Right renal cortex interstitium (tissue), 3 donors: Measurements from ENCODE around the gene CD55. TPM values are rescaled to one million over a fixed set of nuclear protein-coding genes. Genes with fewer than 3 reads are reported as not detected.

Source experiments
- DNase-seq, 3 donors: peaks; one replicate each; pipeline ENCODE4 v3.0.0-alpha.2; 2013; ENCODE audit warnings: low read depth in 3 of 3, low spot score in 2 of 3
- polyA plus RNA-seq, 3 donors: library from polyadenylated mRNA; unstranded; fragments of 120-200 nt; gene quantifications; one replicate each; pipeline ENCODE4 v1.2.1, GENCODE V29; 2013; ENCODE audit not compliant: insufficient read length in 3 of 3

The CD55 gene
- 10 to 100 TPM; 65.3 to 66.7 (median 66.0) TPM for polyA plus RNA-seq

GRCh38 chr1:207321079-207321789 lies at the start of gene CD55:
CD55 (plus strand) TSS chr1:207321678; CDS start chr1:207321766, 88 bp downstream.
- DNase-seq: peak; percentile 77 to 82 (median 78)

- no peak for DNase-seq
These were observed 46.6 kb upstream of the CD55 start for GRCh38 chr1:207274882-207275281.

DNA sequence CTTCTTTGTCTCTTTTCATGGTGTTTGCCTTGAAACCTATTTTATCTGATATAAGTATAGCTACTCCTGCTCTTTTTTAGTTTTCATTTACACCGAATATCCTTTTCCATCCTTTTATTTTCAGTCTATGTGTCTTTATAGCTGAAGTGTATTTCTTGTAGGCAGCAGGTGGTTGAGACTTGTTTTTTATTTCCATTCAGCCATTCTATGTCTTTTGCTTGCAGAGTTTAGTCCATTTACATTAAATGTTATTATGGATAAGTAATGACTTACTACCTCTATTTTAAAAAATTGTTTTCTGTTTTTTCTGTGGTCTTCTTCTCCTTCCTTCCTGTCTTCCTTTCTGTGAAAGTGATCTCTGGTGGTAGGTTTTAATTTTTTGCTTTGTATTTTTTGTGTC lies 45.0 kb upstream of the CD55 start:
- DNase-seq: no peak

DNA sequence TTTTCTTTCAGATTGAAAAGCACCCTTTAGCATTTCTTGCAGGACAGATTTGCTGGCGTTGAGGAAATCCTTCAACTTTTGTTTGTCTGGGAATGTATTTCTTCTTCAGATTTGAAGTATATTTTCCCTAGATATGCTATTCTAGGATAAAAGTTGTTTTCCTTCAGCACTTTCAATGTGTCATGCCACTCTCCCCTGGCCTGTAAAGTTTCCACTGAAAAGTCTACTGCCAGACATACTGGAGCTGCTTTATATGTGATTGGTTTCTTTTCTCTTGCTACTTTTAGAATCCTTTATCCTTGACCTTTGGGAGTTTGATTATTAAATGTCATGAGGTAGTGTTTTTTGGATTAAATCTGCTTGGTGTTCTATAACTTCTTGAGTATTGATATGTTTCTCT lies 44.2 kb upstream of the CD55 start:
- no peak for DNase-seq

GRCh38 chr1:207279652-207280051 lies 41.8 kb upstream of the CD55 start:
- DNase-seq: no peak

DNA sequence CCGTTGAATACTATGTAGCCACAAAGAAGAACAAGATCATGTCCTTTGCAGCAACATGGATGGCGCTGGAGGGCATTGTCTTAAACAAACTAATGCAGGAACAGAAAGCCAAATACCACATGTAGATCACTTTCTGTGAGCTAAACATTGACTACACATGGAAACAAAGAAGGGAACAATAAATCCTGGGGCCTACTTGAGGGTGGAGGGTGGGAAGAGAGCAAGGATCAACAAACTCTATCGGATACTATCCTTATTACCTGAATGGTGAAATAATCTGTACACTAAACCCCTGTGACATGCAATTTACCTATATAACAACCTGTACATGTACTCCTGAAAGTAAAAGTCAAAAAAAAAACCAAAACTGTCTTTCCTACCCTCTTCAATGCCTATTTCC lies 40.8 kb upstream of the CD55 start:
- no peak for DNase-seq

- DNase-seq: no peak
These were observed 39.4 kb upstream of the CD55 start for GRCh38 chr1:207282058-207282457.

DNA sequence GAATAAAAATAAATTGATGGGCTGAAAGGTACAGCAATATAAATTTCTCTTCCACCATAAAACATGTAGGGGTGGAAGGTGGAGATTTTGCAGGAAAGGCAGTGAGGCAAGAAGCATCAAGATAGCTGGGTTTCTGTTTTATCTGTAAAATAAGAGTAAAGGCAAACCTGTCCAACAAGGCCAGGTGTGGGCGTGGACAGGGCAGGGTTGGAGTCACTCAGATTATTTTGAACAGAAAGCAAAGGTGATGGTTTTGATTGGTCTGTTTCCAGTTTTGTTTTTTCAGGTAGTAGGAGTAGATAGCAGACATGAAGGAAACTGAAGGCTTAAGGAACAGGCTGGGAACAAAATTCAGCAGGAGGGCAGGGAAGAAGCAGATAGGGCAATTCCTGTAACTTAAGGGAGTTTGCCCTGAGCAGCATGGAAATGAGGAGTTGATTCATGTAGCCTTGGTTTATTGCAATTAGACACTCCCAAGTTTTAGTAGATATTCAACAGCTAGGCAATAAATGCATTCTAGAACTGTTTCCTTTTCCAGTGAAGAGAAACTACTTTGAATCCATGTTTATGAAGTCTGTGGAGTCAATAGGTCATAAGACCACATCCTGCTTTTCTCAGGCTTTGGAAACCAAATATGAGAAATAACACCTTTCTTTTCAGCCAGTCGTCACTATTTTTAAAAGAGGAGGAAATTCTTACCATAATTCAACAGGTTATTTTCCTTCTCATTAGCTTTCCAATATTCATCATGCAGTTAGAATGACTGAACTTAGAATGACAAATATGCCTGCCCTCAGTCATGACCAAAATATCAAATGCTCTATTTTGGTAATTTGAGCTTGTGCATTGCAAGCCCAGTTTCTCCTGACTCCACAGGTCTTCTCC lies 38.7 kb upstream of the CD55 start:
- DNase-seq: no peak

GRCh38 chr1:207283421-207283820 lies 38.1 kb upstream of the CD55 start:
- no peak for DNase-seq

DNA sequence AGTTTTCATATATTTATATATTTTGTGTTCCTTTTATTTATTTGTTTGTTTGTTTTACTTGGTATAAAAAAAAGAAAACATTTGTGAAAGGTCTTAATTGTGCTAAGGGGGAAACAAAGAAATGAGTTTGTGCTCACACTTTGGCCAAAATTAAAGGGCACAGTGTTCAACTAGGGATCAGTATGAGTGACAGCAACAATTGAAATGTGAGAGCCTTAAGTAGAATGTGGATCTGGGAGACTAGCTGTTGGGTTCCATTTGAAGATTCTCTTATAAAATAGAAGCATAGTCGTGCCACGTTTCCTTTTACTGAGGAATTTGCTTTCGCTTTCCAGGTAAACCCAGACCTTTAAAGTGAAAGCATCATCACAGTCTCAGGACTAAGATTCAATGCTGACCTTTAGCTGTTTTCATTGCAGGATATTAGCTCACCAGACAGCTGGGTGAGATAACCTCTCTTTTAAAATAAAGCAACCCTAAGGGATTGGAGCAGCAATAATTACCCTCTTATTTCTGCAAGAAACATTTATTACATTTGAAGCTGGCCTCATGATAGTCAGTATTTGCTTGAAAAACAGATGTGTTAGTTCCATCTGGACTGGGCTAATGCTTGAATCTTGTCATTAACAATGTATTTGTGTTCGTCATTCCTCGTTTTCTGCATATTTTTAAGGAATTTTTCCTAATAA lies 37.1 kb upstream of the CD55 start:
- no peak for DNase-seq

DNA sequence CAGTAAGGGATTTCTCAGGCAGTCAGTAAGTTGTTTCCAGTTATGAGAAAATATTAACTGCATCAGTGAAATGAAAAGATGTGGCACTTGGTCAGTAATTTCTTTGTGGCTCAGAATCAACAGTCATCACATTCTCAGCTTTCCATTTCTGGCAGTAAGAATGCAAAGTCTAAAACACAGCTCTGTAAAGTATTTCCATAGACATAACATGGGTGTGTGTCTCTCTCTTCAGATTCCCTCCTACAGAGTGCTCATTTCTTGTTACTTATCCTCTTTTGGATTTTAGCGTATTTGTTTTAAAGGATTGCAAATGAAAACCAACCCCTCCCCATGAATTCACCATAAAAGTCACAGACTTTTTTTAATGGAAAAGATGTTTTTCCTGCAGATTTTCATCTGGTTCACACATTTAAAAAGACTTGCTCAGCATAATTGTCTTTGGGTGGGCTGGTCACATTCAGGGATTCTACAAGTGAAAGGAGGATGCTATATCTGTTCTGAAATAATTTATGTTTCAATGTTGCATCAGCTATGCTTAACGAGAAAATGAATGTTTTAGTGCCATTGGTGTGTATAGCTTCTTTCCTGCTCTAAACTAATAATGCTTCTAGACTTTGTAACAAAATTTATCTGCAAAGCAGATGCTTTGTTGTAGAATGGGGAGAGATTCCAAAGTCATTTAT lies 34.6 kb upstream of the CD55 start:
- no peak for DNase-seq

DNA sequence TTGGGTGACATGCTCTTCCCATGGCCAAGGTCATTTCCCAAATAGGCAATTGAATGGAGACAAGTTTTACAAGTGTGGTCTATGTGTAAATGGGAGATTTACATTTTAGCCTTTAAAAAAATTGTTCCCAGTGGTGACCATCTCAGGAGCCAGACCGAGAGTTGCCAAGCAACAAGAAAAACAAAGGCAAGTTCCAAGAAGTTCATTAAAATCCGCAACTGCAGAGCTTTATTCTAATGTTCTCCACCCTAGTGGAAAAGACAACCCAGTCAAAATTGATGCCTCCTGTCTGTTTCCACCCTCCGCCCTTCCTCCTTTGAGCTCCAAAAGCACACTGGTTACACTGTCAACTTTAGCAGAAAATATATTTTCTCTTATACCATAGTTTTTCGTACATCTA lies 33.2 kb upstream of the CD55 start:
- peak in 1 of 3 donors; percentile 41 for DNase-seq

- no peak for DNase-seq
These were observed 31.7 kb upstream of the CD55 start for GRCh38 chr1:207289756-207290155.

DNA sequence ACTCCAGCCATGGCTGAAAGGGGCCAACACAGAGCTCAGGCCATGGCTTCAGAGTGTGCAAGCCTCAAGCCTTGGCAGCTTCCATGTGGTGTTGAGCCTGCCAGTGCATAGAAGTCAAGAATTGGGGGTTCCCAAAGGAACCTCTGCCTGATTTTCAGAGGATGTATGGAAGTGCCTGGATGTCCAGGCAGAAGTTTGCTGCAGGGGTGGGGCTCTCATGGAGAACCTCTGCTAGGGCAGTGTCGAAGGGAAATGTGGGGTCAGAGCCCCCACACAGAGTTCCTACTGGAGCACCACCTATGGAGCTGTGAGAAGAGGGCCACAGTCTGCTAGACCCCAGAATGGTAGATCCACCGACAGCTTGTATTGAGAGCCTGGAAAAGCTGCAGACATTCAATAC lies 29.8 kb upstream of the CD55 start:
- no peak for DNase-seq

- no peak for DNase-seq
These were observed 23.3 kb upstream of the CD55 start for GRCh38 chr1:207298186-207298585.

GRCh38 chr1:207298636-207299398 lies 22.7 kb upstream of the CD55 start:
- no peak for DNase-seq

- no peak for DNase-seq
These were observed 20.5 kb upstream of the CD55 start for GRCh38 chr1:207300970-207301369.

DNA sequence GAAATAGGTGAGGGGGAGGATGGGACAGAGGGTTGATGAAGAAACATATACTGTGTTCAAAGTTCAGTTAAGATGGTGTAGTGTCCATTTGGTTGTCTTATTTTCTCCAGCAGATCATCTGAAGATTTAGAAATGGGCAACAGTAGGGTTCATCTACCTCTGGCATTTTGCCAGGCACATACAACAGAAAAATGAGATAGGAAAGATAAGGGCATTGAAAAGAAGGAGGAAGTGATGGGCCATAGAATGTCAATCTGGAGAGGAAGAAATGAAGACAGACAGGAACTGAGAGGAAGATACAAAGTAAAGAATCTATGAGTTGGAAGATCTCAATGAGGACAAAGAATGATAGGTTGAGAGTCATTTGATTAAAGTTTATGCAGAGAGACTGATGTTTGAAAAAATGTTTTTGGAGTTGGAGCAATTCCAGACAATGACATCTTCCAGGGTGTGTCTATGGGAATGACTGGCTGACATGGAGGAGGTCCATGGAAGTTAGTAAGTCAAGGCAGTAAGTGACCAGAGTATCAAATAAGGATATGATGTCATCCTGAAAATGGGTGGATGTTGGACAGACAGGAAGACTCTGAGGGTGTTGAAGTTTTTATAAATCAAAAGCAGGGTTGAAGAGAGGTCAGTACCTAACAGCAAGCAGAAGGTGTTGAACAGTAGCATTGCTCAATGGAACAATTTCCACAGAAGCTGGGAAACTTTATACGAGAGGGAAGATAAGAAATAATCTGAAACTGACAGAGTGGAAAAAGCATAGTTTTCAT lies 18.7 kb upstream of the CD55 start:
- DNase-seq: no peak
